Erythroblast (primary cell): ENCODE data around the gene SMAD9.

ENCODE experiments used
- GATA1 ChIP-seq: IDR thresholded peaks from 2 replicates; pipeline ENCODE4 v1.6.1; 2011; ENCODE audit warnings: low read depth, mild to moderate bottlenecking, control low read depth, low read length, moderate library complexity
- POLR2A ChIP-seq: IDR thresholded peaks from 2 replicates; pipeline ENCODE4 v1.6.1; 2011; ENCODE audit warnings: mild to moderate bottlenecking, low read length

DNA sequence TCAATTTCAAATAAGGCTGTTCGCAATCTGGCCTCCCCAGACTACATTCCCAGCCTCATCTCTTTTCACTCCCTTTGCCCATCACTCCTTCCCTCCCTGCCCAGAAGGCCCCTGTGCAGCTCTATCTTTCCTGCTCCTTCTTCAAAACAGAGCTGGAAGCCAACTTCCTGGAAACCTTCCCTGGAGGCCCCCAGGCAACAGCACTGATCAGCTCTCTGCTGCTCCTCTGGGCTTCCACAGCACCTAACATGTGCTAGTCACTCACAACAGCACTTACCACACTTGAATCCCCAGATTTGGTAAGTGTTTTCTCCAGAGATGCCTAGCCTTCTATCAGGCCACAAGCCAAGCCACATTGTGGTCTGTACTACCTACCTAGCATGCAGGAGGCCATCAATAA is 9.5 kb downstream of the SMAD9 start:
- no peak for TF ChIP-seq POLR2A
- TF ChIP-seq GATA1, result no peak
